ENCODE data around the gene G2E3. TPM values are rescaled to one million over a fixed set of nuclear protein-coding genes. Genes with fewer than 3 reads are reported as not detected.

G2E3 gene
- total and polyA plus RNA-seq, 2 of the 4 experiments (the other 2 are of a cell fraction) = 9.6 to 19.4 TPM

DNA sequence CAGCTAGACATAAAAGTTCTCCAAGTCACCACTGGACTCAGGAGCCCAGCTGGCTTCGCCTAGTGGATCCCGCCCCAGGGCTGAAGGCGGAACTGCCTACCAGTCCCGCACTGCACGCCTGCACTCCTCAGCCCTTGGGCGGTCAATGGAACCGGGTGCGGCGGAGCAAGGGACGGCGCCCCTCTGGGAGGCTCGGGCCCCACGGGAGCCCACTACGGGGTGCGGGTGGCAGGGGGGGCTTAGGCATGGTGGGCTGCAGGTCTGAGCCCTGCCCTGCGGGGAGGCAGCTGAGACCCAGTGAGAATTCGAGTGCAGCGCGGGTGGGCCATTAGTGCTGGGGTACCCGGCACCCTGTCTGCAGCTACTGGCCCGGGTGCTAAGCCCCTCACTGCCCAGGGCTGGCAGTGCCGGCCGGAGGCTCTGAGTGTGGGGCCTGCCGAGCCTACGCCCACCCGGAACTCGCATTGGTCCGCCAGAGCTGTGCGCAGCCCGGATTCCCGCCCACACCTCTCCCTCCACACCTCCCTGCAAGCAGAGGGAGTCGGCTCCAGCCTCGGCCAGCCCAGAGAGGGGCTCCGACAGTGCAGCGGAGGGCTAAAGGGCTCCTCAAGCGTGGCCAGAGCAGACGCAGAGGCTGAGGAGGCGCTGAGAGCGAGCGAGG is 11.4 kb upstream of the G2E3 start:
- ChIA-PET CTCF (no interaction called here), POLR2A (ENCODE audit: unreplicated experiment) (no interaction called here)
- no peak overlapping the region for H4K5ac ChIP-seq (ENCODE audit: low read depth, low read length)
- peaks cover 11% of the 10 kb centered on the region; the same call in 1 of the 2 replicates for H3K4me1 ChIP-seq (ENCODE audit: control insufficient read depth, insufficient read depth, low read length)
- no peak overlapping the region for H2AFZ ChIP-seq (replicated peaks; ENCODE audit: low read length, poor library complexity)
- in situ Hi-C loops (cut with MboI; ENCODE audit: low sequenced_read_pairs) (no loop called here), dilution Hi-C loops (cut with HindIII; ENCODE audit: low sequenced_read_pairs, unreplicated experiment) (no loop called here), intact Hi-C loops (cut with micrococcal nuclease) (no loop called here)
- H3K4me2 ChIP-seq (ENCODE audit: low read depth, low read length) = no peak overlapping the region
- H2BK20ac ChIP-seq (ENCODE audit: low read depth, low read length) = no peak overlapping the region
- DNase-seq = no peak
- no peak overlapping the region for H3K4me3 ChIP-seq (ENCODE audit: insufficient read depth, low read depth, low read length)
- H3K23ac ChIP-seq (ENCODE audit: low read depth, low read length) = no peak overlapping the region
- no peak overlapping the region for H4K91ac ChIP-seq (ENCODE audit: insufficient read depth, low read depth, low read length)
- H3K9me3 ChIP-seq (ENCODE audit: control insufficient read depth, insufficient read depth, low read length) = peaks cover 3% of the 10 kb centered on the region; the same call in 1 of the 2 replicates
- no peak for ATAC-seq (ENCODE audit: low read depth)
- TF ChIP-seq, protein P1, sequence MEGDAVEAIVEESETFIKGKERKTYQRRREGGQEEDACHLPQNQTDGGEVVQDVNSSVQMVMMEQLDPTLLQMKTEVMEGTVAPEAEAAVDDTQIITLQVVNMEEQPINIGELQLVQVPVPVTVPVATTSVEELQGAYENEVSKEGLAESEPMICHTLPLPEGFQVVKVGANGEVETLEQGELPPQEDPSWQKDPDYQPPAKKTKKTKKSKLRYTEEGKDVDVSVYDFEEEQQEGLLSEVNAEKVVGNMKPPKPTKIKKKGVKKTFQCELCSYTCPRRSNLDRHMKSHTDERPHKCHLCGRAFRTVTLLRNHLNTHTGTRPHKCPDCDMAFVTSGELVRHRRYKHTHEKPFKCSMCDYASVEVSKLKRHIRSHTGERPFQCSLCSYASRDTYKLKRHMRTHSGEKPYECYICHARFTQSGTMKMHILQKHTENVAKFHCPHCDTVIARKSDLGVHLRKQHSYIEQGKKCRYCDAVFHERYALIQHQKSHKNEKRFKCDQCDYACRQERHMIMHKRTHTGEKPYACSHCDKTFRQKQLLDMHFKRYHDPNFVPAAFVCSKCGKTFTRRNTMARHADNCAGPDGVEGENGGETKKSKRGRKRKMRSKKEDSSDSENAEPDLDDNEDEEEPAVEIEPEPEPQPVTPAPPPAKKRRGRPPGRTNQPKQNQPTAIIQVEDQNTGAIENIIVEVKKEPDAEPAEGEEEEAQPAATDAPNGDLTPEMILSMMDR (conservative IDR thresholded peaks at IDR 0.05; ENCODE audit: low read depth, low read length) = no peak
- TF ChIP-seq, protein P2, sequence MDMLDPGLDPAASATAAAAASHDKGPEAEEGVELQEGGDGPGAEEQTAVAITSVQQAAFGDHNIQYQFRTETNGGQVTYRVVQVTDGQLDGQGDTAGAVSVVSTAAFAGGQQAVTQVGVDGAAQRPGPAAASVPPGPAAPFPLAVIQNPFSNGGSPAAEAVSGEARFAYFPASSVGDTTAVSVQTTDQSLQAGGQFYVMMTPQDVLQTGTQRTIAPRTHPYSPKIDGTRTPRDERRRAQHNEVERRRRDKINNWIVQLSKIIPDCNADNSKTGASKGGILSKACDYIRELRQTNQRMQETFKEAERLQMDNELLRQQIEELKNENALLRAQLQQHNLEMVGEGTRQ (IDR thresholded peaks at IDR 0.05; ENCODE audit: low read depth, low read length) = no peak
- TF ChIP-seq CHD1 (IDR thresholded peaks at IDR 0.05; ENCODE audit: low read depth, low read length) (no peak), RFX5 (IDR thresholded peaks at IDR 0.05; ENCODE audit: low read depth, low read length) (no peak), FOS (IDR thresholded peaks at IDR 0.05; ENCODE audit: low read depth, low read length) (no peak), POLR2A (IDR thresholded peaks at IDR 0.05; ENCODE audit: low read depth, low read length) (no peak)
- no peak overlapping the region for H2AK5ac ChIP-seq (ENCODE audit: low read depth, low read length)
- no peak overlapping the region for H2BK120ac ChIP-seq (ENCODE audit: low read depth, low read length)
- no peak overlapping the region for H2BK5ac ChIP-seq (ENCODE audit: low read depth, low read length, poor library complexity, severe bottlenecking)
- no peak overlapping the region for H2BK15ac ChIP-seq (ENCODE audit: low read depth, low read length)
- 0 out of 2 replicates have a peak, but pooled peaks cover 2% of the 10 kb centered on the region for H3K9me1 ChIP-seq (ENCODE audit: insufficient read depth, low read length)
- H3K9ac ChIP-seq (ENCODE audit: low read depth, low read length) = no peak overlapping the region
- no peak overlapping the region for H3K27ac ChIP-seq (ENCODE audit: insufficient read depth, low read length)
- H3K14ac ChIP-seq (replicated peaks; ENCODE audit: low read depth, low read length) = no peak overlapping the region
- BruUV-seq (replicated peaks) = no TSS peak
- H3K56ac ChIP-seq (ENCODE audit: extremely low read depth, insufficient read depth, low read length) = no peak overlapping the region
- H4K8ac ChIP-seq (ENCODE audit: low read depth in 2 of 2, low read length in 2 of 2) = no peak overlapping the region
- H3K79me1 ChIP-seq (ENCODE audit: low read depth in 1 of 2, low read length in 2 of 2) = no peaks in the 10 kb centered on the region
- no peaks in the 10 kb centered on the region for H4K20me1 ChIP-seq (ENCODE audit: insufficient read depth, low read length)
- H2AK9ac ChIP-seq (replicated peaks; ENCODE audit: low read depth, low read length, poor library complexity) = no peak overlapping the region
- H3K4ac ChIP-seq (ENCODE audit: low read depth, low read length) = no peak overlapping the region
- H3K18ac ChIP-seq (ENCODE audit: low read depth, low read length) = no peak overlapping the region
- no peaks in the 10 kb centered on the region for H3K36me3 ChIP-seq (ENCODE audit: control insufficient read depth, insufficient read depth, low read length)
- WGBS, 2 experiments (ENCODE audit: extremely low coverage in 2 of 2, insufficient read length in 1 of 2) = 90% methylated on average over 2 of the region's 40 CpGs; no CpG with 5 or more reads in 1 of the 2 experiments
- H3K27me3 ChIP-seq (ENCODE audit: control insufficient read depth, insufficient read depth, low read length) = peaks cover 2% of the 10 kb centered on the region; the same call in 1 of the 2 replicates

All from IMR-90 (cell line).